Suprapubic skin (tissue), 3 donors: ENCODE data around the gene B9D2.

Source experiments
- CTCF ChIP-seq, 2 donors: fragments of 200-600 bp in 1 of 2; fragments of 450-650 bp in 1 of 2; sonication (generic) in 1 of 2; IDR thresholded peaks; one replicate each; pipeline ENCODE4 v1.5.1; 2016 to 2019; ENCODE audit warnings: antibody characterized with exemption in 2 of 2, mild to moderate bottlenecking in 1 of 2, moderate library complexity in 1 of 2
- POLR2AphosphoS5 ChIP-seq, 3 donors: sonication (generic); formaldehyde crosslinking; IDR thresholded peaks; one replicate each; pipeline ENCODE4 v1.6.1; 2017; ENCODE audit warnings: antibody characterized with exemption in 3 of 3

DNA sequence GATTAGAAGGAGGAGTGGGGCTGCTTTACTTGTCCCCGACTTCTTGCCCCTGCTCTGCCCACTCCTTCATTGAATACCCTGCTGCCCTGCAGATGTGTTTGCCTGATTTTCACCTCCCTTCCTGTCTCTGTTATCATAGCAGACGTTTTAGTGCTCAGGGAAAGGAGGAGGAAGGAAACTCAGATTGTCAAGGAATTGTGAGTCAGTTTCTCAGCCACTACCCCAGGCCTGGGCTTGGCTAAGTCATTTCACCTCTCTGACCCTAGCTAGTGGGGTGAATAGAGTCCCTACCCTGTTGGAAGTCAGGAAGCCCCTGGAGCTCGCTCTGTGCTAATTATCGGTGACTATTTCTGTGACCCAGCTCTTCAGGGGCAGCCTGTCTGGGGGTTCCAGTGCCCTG lies 37.5 kb upstream of the B9D2 start:
- TF ChIP-seq CTCF (IDR thresholded peaks at IDR 0.05) (no peak), POLR2AphosphoS5 (IDR thresholded peaks at IDR 0.05) (no peak)
